ENCODE results near the gene GCK.

Gene GCK

DNA sequence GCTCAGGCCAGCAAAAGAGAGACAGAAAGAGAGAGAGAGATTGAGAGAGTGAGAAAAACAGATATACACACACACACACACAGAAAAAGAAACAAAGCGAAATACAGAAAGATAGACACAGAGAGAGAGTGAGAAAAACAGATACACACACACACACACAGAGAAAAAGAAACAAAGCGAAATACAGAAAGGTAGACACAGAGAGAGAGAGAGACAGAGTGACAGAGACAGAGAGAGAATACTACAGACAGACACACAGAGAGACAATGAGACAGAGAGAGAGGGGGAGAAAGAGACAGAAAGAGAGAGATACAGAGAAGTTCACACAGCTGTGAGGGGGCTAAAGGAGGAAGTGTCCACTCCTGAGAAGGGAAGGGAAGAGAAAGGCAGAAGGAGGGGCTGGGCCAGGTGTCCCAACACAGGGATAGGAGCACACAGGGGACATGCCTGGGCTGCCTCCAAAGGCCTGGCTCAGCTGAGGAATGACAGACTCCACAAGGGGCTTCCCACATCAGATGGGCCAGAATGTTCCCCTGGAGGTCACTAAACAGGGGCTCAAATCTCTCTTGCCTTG lies 4.3 kb downstream of the GCK start:
- no peak overlapping the region for H3K4me3 ChIP-seq (ENCODE audit: low read depth, low read length)
- TF ChIP-seq, protein P1, sequence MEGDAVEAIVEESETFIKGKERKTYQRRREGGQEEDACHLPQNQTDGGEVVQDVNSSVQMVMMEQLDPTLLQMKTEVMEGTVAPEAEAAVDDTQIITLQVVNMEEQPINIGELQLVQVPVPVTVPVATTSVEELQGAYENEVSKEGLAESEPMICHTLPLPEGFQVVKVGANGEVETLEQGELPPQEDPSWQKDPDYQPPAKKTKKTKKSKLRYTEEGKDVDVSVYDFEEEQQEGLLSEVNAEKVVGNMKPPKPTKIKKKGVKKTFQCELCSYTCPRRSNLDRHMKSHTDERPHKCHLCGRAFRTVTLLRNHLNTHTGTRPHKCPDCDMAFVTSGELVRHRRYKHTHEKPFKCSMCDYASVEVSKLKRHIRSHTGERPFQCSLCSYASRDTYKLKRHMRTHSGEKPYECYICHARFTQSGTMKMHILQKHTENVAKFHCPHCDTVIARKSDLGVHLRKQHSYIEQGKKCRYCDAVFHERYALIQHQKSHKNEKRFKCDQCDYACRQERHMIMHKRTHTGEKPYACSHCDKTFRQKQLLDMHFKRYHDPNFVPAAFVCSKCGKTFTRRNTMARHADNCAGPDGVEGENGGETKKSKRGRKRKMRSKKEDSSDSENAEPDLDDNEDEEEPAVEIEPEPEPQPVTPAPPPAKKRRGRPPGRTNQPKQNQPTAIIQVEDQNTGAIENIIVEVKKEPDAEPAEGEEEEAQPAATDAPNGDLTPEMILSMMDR (IDR thresholded peaks at IDR 0.05; ENCODE audit: insufficient read depth, low read length, missing control alignments) = no peak
- POLR2A ChIA-PET = no interaction called here
- DNase-seq (ENCODE audit: low read depth, low spot score) = no peak
- CTCF ChIA-PET = interaction anchor here (5.2 kb wide), 1 partner anchor 11 kb away, joined by 38 read pairs; no protein-coding TSS in a partner anchor

DNA sequence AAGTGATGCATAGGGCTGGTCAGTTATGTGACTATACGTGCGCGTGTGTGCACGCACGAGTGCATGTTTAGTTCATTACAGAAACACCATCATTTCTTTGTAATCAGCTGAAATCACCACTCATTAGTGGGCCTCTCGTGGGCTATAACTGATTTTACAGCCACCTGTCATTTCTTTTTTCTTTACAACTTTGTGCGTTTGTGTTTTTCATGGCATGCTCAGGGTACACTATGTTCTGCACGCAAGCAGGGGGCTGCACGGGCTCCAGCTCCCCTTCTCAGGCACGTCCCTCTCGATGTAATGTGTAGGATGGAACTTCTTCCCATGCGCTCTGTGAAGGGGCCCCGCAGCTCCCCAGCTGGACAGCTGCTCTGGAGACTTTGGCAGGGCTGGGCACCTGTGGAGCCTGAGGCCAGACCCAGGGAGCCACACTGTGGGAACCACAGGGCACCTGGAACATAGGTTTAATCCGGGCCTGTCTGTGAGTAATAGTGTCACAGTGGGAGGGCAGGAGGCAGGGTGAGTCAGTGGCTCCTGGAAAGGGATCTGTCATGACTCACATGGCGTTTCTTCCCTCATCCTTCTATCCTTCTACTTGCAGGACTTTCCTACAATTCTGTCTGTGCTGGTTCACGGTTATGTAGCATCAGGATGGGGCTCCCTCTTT lies 4.9 kb downstream of the GCK start:
- no peak overlapping the region for H3K4me3 ChIP-seq (ENCODE audit: low read depth, low read length)
- CTCF ChIA-PET = interaction anchor here (5.2 kb wide), 1 partner anchor 12 kb away, joined by 38 read pairs; no protein-coding TSS in a partner anchor
- TF ChIP-seq, protein P1 (IDR thresholded peaks at IDR 0.05; ENCODE audit: insufficient read depth, low read length, missing control alignments) = no peak
- POLR2A ChIA-PET = no interaction called here
- peak; percentile 54 for DNase-seq (ENCODE audit: low read depth, low spot score)

DNA sequence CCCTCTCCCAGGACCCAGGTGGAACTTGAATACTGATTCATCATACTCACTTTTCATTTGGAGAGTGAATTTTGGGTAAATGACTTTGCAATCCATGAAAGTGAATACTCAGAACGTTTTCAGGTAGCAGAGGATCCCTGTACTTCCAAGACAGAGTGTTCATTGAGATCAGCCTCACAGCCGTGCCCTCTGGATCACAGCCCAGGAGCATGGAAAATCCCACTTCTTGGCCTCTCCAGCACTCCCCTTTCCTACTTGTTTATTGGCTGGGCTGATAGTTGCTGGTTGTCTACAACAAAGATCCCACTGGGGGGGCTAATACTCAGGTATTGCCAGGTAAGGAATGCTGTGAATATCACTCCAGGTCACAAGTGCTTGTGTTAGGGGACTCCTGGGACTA lies 5.9 kb downstream of the GCK start:
- DNase-seq (ENCODE audit: low read depth, low spot score) = no peak
- ChIA-PET CTCF (interaction anchor here (1.4 to 1.5 kb wide), 2 partner anchors 12 to 112 kb away, joined by 3 read pairs; no protein-coding TSS in a partner anchor), POLR2A (no interaction called here)
- TF ChIP-seq, protein P1 (IDR thresholded peaks at IDR 0.05; ENCODE audit: insufficient read depth, low read length, missing control alignments) = no peak
- H3K4me3 ChIP-seq (ENCODE audit: low read depth, low read length) = no peak overlapping the region

DNA sequence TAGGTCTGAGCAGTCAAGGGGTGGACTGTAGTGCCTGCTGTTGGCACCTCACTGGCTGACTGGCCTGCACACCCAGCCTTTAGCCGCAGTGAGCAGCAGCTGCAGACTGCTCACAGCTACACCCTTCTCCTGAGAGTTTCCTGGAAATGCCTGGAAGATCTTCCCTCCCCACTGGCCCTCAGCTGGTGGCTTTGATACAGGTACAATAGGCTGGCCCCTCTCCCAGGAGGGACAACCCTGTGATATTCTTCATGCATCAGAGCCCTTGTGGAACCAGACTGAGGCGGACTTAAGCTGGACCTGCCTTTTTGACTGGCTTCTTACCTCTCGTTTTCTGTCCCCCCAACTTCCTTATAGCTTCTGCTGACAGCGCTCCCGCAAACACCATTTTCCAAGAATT lies 6.4 kb downstream of the GCK start:
- ChIA-PET POLR2A (no interaction called here), CTCF (interaction anchor here (1.0 to 1.5 kb wide), 3 partner anchors 12 to 112 kb away, joined by 3 read pairs; no protein-coding TSS in a partner anchor)
- DNase-seq (ENCODE audit: low read depth, low spot score) = no peak
- H3K4me3 ChIP-seq (ENCODE audit: low read depth, low read length) = no peak overlapping the region
- TF ChIP-seq, protein P1 (IDR thresholded peaks at IDR 0.05; ENCODE audit: insufficient read depth, low read length, missing control alignments) = no peak

DNA sequence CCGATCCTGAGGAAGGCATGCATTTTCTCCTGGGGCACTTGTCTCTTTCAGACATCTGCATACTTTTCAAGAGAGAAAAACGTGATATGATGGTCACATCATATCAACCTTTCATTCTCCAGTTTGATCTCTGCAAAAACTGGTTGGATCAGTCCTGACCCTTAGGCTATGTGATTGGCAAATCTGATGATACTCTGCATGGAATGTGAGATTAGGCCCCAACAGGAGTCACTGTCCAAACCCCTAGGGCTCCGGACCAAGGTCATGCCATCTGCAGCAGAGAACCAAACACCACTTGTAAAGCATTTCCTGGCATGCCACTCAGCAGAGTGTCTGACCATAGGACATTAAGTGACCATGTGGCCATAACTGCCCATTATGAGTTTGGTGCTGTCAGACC lies 8.6 kb downstream of the GCK start:
- TF ChIP-seq, protein P1 (IDR thresholded peaks at IDR 0.05; ENCODE audit: insufficient read depth, low read length, missing control alignments) = no peak
- POLR2A ChIA-PET = no interaction called here
- DNase-seq (ENCODE audit: low read depth, low spot score) = no peak
- no peak overlapping the region for H3K4me3 ChIP-seq (ENCODE audit: low read depth, low read length)
- CTCF ChIA-PET = no interaction called here

DNA sequence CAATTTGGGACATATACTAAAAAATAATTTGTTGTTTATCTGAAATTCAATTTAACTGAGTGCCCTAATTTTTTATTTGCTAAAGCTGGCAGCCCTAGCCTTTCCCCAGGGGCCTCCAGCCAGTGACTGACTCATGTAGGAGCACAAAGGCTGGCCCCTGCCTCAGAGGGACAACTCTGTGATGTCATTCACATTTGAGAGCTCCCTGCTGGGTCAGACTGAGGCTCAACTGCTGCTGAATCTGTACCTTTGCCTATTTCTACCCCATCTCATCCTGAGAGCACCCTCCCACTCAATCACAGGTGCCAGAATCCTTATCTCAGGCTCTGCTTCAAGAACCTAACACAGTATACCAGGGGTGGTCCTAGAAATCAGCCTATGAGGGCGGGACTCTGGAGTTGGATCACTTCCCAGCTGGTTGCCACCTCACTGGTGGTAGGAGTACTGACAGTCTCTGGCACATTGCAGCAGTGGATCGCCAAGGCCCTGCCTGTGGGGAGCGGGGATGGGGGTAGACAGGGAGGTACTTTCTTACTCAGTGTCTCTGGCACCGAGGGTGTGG lies 11.6 kb downstream of the GCK start:
- CTCF ChIA-PET = interaction anchor here (1.3 to 2.7 kb wide), 2 partner anchors 14 to 19 kb away, joined by 3 to 8 read pairs; no protein-coding TSS in a partner anchor
- no peak for DNase-seq (ENCODE audit: low read depth, low spot score)
- POLR2A ChIA-PET = no interaction called here

More for the DNA sequence above, 11.6 kb downstream of the GCK start:
- no peak overlapping the region for H3K4me3 ChIP-seq (ENCODE audit: low read depth, low read length)
- TF ChIP-seq, protein P1 (IDR thresholded peaks at IDR 0.05; ENCODE audit: insufficient read depth, low read length, missing control alignments) = no peak
